ENCODE measurements around the gene TPST2.

DNA sequence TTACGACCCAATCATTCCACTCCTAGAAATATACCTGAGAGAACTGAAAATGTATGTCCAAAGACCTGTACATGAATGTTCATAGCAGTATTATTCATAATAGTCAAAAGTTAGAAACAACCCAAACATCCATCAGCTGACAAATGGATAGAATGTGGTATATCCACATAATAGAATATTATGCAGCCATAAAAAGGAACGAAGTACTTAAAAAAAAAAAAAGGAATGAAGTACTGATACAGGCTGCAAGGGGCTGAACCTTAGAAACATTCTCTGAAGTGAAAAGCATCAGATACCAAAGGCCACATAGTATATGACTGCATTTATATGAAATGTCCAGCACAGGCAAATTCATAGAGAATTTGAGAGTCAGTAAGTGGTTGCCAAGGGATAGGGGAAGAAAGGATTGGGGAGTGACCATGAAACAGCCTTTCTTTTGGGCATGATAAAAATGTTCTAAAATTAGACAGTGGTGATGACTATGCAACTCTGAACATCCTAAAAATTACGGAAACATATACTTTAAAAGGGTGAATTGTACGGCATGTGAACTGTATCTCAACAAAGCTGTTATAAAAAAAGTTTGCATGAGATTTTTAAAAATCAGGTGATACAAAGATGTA is 1.8 kb downstream of the TPST2 start:
- TF ChIP-seq, protein P1, sequence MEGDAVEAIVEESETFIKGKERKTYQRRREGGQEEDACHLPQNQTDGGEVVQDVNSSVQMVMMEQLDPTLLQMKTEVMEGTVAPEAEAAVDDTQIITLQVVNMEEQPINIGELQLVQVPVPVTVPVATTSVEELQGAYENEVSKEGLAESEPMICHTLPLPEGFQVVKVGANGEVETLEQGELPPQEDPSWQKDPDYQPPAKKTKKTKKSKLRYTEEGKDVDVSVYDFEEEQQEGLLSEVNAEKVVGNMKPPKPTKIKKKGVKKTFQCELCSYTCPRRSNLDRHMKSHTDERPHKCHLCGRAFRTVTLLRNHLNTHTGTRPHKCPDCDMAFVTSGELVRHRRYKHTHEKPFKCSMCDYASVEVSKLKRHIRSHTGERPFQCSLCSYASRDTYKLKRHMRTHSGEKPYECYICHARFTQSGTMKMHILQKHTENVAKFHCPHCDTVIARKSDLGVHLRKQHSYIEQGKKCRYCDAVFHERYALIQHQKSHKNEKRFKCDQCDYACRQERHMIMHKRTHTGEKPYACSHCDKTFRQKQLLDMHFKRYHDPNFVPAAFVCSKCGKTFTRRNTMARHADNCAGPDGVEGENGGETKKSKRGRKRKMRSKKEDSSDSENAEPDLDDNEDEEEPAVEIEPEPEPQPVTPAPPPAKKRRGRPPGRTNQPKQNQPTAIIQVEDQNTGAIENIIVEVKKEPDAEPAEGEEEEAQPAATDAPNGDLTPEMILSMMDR (IDR thresholded peaks at IDR 0.05; ENCODE audit: borderline replicate concordance, extremely low read depth, low read length, poor library complexity, severe bottlenecking): no peak
- TF ChIP-seq EZH2 (IDR thresholded peaks at IDR 0.05; ENCODE audit: borderline replicate concordance, low read depth, low read length, severe bottlenecking): no peak
